ENCODE results near the gene PDGFRB. TPM values are rescaled to one million over a fixed set of nuclear protein-coding genes. Genes with fewer than 3 reads are reported as not detected.

Gene PDGFRB
- total and polyA plus RNA-seq, 10 of the 15 experiments (the other 5 are each of a cell fraction or from before 2014, with no cell fraction given) = 0.02 to 3.0 (median 1.0) TPM

DNA sequence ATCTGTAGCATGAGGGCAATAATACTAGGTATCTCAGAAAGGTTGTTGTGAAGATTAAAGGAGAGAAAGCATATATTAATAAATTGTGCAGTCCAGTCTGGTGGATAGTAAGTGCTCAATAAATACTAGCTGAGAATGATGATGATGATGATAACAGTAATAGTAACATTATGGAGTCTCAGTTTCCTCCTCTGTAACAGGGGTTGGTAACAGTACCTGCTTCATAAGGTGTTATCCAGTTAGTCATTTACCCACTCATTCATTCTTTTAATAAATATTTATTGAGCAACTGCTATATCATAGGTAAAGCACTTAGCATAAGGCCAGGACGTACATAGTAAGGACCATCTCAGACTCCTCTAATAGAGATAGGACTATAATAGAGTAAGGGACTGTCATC, 41.8 kb upstream of the PDGFRB start:
- Histone ChIP-seq H3K36me3 (ENCODE audit: control insufficient read depth in 2 of 2, insufficient read depth in 2 of 2, low read length in 1 of 2) (no peaks in the 10 kb centered on the region), H3K9me3 (replicated peaks; ENCODE audit: control insufficient read depth, insufficient read depth, low read length) (no peaks in the 10 kb centered on the region), H3K79me2 (ENCODE audit: control insufficient read depth, insufficient read depth, low read length) (no peaks in the 10 kb centered on the region), H3K27me3 (replicated peaks in 1 of 2; ENCODE audit: control insufficient read depth in 2 of 2, insufficient read depth in 2 of 2, low read length in 1 of 2) (peaks cover 4 to 5% of the 10 kb centered on the region in 2 experiments), H4K20me1 (ENCODE audit: control insufficient read depth, insufficient read depth) (no peaks in the 10 kb centered on the region; the same call in 1 of the 2 replicates), H3K4me2 (ENCODE audit: control insufficient read depth, insufficient read depth) (no peak overlapping the region), H3K4me1 (ENCODE audit: control insufficient read depth, insufficient read depth, low read length) (no peaks in the 10 kb centered on the region), H3K4me3 (no peak overlapping the region), H2AFZ (ENCODE audit: control insufficient read depth, low read depth, low read length) (no peak overlapping the region), H3K27ac (ENCODE audit: control insufficient read depth, insufficient read depth) (no peak overlapping the region), H3K9ac (ENCODE audit: control insufficient read depth, insufficient read depth, low read length) (no peak overlapping the region)
- no peak for DNase-seq (ENCODE audit: low read depth, low spot score)
- TF ChIP-seq HDAC2 (IDR thresholded peaks at IDR 0.05) = no peak
- no peak for TF ChIP-seq SIX5 (IDR thresholded peaks at IDR 0.05; ENCODE audit: low read depth, low read length, severe bottlenecking)
- no peak for TF ChIP-seq ZNF622 (IDR thresholded peaks at IDR 0.05)
- TF ChIP-seq KAT2A (conservative IDR thresholded peaks at IDR 0.05; ENCODE audit: control insufficient read depth, low read depth, low read length) = no peak
- no peak for TF ChIP-seq TBL1XR1 (IDR thresholded peaks at IDR 0.05; ENCODE audit: low read depth, low read length)
- no peak for TF ChIP-seq NRF1 (conservative IDR thresholded peaks at IDR 0.05; ENCODE audit: low read depth, low read length)
- TF ChIP-seq, protein P1, sequence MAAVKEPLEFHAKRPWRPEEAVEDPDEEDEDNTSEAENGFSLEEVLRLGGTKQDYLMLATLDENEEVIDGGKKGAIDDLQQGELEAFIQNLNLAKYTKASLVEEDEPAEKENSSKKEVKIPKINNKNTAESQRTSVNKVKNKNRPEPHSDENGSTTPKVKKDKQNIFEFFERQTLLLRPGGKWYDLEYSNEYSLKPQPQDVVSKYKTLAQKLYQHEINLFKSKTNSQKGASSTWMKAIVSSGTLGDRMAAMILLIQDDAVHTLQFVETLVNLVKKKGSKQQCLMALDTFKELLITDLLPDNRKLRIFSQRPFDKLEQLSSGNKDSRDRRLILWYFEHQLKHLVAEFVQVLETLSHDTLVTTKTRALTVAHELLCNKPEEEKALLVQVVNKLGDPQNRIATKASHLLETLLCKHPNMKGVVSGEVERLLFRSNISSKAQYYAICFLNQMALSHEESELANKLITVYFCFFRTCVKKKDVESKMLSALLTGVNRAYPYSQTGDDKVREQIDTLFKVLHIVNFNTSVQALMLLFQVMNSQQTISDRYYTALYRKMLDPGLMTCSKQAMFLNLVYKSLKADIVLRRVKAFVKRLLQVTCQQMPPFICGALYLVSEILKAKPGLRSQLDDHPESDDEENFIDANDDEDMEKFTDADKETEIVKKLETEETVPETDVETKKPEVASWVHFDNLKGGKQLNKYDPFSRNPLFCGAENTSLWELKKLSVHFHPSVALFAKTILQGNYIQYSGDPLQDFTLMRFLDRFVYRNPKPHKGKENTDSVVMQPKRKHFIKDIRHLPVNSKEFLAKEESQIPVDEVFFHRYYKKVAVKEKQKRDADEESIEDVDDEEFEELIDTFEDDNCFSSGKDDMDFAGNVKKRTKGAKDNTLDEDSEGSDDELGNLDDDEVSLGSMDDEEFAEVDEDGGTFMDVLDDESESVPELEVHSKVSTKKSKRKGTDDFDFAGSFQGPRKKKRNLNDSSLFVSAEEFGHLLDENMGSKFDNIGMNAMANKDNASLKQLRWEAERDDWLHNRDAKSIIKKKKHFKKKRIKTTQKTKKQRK (IDR thresholded peaks at IDR 0.05; ENCODE audit: low read depth, low read length) = no peak
- TF ChIP-seq, protein P2, sequence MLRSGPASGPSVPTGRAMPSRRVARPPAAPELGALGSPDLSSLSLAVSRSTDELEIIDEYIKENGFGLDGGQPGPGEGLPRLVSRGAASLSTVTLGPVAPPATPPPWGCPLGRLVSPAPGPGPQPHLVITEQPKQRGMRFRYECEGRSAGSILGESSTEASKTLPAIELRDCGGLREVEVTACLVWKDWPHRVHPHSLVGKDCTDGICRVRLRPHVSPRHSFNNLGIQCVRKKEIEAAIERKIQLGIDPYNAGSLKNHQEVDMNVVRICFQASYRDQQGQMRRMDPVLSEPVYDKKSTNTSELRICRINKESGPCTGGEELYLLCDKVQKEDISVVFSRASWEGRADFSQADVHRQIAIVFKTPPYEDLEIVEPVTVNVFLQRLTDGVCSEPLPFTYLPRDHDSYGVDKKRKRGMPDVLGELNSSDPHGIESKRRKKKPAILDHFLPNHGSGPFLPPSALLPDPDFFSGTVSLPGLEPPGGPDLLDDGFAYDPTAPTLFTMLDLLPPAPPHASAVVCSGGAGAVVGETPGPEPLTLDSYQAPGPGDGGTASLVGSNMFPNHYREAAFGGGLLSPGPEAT (IDR thresholded peaks at IDR 0.05; ENCODE audit: low read depth) = no peak
- no peak for TF ChIP-seq RELA (IDR thresholded peaks at IDR 0.05; ENCODE audit: borderline replicate concordance, partially characterized antibody)
- no peak for TF ChIP-seq CHD4 (IDR thresholded peaks at IDR 0.05)
- TF ChIP-seq FOS (IDR thresholded peaks at IDR 0.05; ENCODE audit: borderline replicate concordance, extremely low read depth, insufficient read length) = no peak
- no peak for TF ChIP-seq CREB1 (IDR thresholded peaks at IDR 0.05; ENCODE audit: low read depth)
- TF ChIP-seq CEBPB (IDR thresholded peaks at IDR 0.05; ENCODE audit: borderline replicate concordance in 1 of 2, low read depth in 2 of 2, low read length in 2 of 2) = no peak
- in situ Hi-C loops (cut with MboI) (no loop called here), intact Hi-C loops (cut with micrococcal nuclease; ENCODE audit: unreplicated experiment) (no loop called here)
- WGBS (ENCODE audit: insufficient coverage, insufficient replicate concordance, low lambda C conversion rate, missing lambda C conversion rate) = 33% methylated on average over 1 of the region's 1 CpG
- FAIRE-seq = no peak
- ATAC-seq = no peak
- ChIA-PET POLR2A (no interaction called here), RAD21 (ENCODE audit: unreplicated experiment) (no interaction called here), CTCF (no interaction called here), SMC1A (ENCODE audit: uncharacterized antibody, unreplicated experiment) (no interaction called here)
- BruUV-seq (replicated peaks) = no TSS peak
